HEK293T (cell line): ENCODE measurements around the gene PCDHGB6.

Experiments
- ARNT ChIP-seq: fragments of 450-650 bp; IDR thresholded peaks from 2 replicates; pipeline ENCODE4 v1.6.1; 2017; ENCODE audit warnings: mild to moderate bottlenecking
- ELF4 ChIP-seq: fragments of 450-650 bp; IDR thresholded peaks from 2 replicates; pipeline ENCODE4 v1.6.1; 2017; ENCODE audit warnings: antibody characterized with exemption
- FOXA1 ChIP-seq: fragments of 450-650 bp; IDR thresholded peaks from 2 replicates; pipeline ENCODE4 v1.6.1; 2016; ENCODE audit warnings: mild to moderate bottlenecking
- FOXK2 ChIP-seq: fragments of 450-650 bp; IDR thresholded peaks from 2 replicates; pipeline ENCODE4 v1.6.1; 2016; ENCODE audit warnings: mild to moderate bottlenecking
- FOXM1 ChIP-seq: fragments of 450-650 bp; IDR thresholded peaks from 2 replicates; pipeline ENCODE4 v1.6.1; 2017; ENCODE audit warnings: mild to moderate bottlenecking, borderline replicate concordance
- HDGF ChIP-seq: fragments of 450-650 bp; IDR thresholded peaks from 2 replicates; pipeline ENCODE4 v1.6.1; 2017; ENCODE audit warnings: antibody characterized with exemption, borderline replicate concordance
- LEF1 ChIP-seq: fragments of 450-650 bp; IDR thresholded peaks from 2 replicates; pipeline ENCODE4 v1.6.1; 2017; ENCODE audit warnings: mild to moderate bottlenecking, borderline replicate concordance
- NFRKB ChIP-seq: fragments of 450-650 bp; IDR thresholded peaks from 2 replicates; pipeline ENCODE4 v1.6.1; 2016; ENCODE audit warnings: mild to moderate bottlenecking, moderate library complexity
- SP1 ChIP-seq: fragments of 450-650 bp; IDR thresholded peaks from 2 replicates; pipeline ENCODE4 v1.6.1; 2017
- SUZ12 ChIP-seq: fragments of 450-650 bp; IDR thresholded peaks from 2 replicates; pipeline ENCODE4 v1.6.1; 2016; ENCODE audit warnings: mild to moderate bottlenecking
- TARDBP ChIP-seq: fragments of 450-650 bp; IDR thresholded peaks from 2 replicates; pipeline ENCODE4 v1.6.1; 2016

- TF ChIP-seq SP1 (no peak), FOXA1 (no peak), FOXK2 (no peak), ELF4 (no peak), SUZ12 (no peak), TARDBP (no peak), LEF1 (no peak), NFRKB (no peak), ARNT (no peak), FOXM1 (no peak), HDGF (no peak)
These were observed 1.9 kb downstream of the PCDHGB6 start for GRCh38 chr5:141409598-141410306.
